IMR-90 (cell line): ENCODE measurements around the gene ARMC9. TPM values are rescaled to one million over a fixed set of nuclear protein-coding genes. Genes with fewer than 3 reads are reported as not detected.

Source experiments
- ATAC-seq: fragments of 200-7000 bp; cut with Tn5 transposase; 2 replicates; pipeline ENCODE4 v1.9.1; 2020; ENCODE audit warnings: low read depth, mild to moderate bottlenecking, moderate library complexity
- BruUV-seq: library from RNA; stranded (reverse); fragments of 400-500 nt; replicated peaks from 2 replicates; lab custom pipeline; 2021; lab: Mats Ljungman, UMichigan
- CTCF ChIA-PET: fragments of 300-600 bp; formaldehyde crosslinking; extraction: SDS; loops from one replicate; lab custom pipeline; 2021; ENCODE audit warnings: antibody characterized with exemption; lab: Yijun Ruan, JAX
- POLR2A ChIA-PET: fragments of 300-600 bp; sonication (Branson Sonifier 250); formaldehyde crosslinking; loops from one replicate; lab custom pipeline; 2022; ENCODE audit warnings: antibody characterized with exemption; ENCODE audit not compliant: unreplicated experiment; lab: Charles Lee
- DNase-seq: peaks from one replicate; pipeline ENCODE4 v3.0.0; 2013
- H2AFZ ChIP-seq: replicated peaks from 2 replicates; pipeline ENCODE3; 2013; ENCODE audit warnings: low read length, mild to moderate bottlenecking; ENCODE audit not compliant: poor library complexity
- H2AK5ac ChIP-seq: 2 replicates; pipeline ENCODE4 v1.6.1; 2013; ENCODE audit warnings: low read depth, low read length, inconsistent platforms
- H2AK9ac ChIP-seq: replicated peaks from 2 replicates; pipeline ENCODE3; 2013; ENCODE audit warnings: mild to moderate bottlenecking, low read depth, low read length, moderate library complexity; ENCODE audit not compliant: poor library complexity
- H2BK120ac ChIP-seq: 2 replicates; pipeline ENCODE4 v1.6.1; 2013; ENCODE audit warnings: low read depth, low read length, inconsistent platforms
- H2BK15ac ChIP-seq: 3 replicates; pipeline ENCODE4 v1.6.1; 2013; ENCODE audit warnings: low read depth, low read length, inconsistent platforms
- H2BK20ac ChIP-seq: 2 replicates; pipeline ENCODE4 v1.6.1; 2013; ENCODE audit warnings: low read depth, mild to moderate bottlenecking, inconsistent platforms, low read length, moderate library complexity
- H2BK5ac ChIP-seq: 2 replicates; pipeline ENCODE4 v1.6.1; 2013; ENCODE audit warnings: mild to moderate bottlenecking, low read depth, low read length, inconsistent platforms; ENCODE audit not compliant: poor library complexity, severe bottlenecking
- H3K14ac ChIP-seq: replicated peaks from 2 replicates; pipeline ENCODE4 v1.6.1; 2013; ENCODE audit warnings: low read depth, low read length, inconsistent platforms
- H3K18ac ChIP-seq: 2 replicates; pipeline ENCODE4 v1.6.1; 2013; ENCODE audit warnings: low read depth, low read length, control low read depth
- H3K23ac ChIP-seq: 2 replicates; pipeline ENCODE4 v1.6.1; 2013; ENCODE audit warnings: low read depth, low read length, inconsistent platforms
- H3K27ac ChIP-seq: 2 replicates; pipeline ENCODE4 v1.5.1; 2013; ENCODE audit warnings: mild to moderate bottlenecking, control low read depth, low read length; ENCODE audit not compliant: insufficient read depth
- H3K27me3 ChIP-seq: 2 replicates; pipeline ENCODE4 v1.6.1; 2013; ENCODE audit warnings: low read length; ENCODE audit not compliant: control insufficient read depth, insufficient read depth
- H3K36me3 ChIP-seq: 2 replicates; pipeline ENCODE4 v1.6.1; 2013; ENCODE audit warnings: low read length, mixed read lengths; ENCODE audit not compliant: control insufficient read depth, insufficient read depth
- H3K4ac ChIP-seq: 2 replicates; pipeline ENCODE4 v1.6.1; 2013; ENCODE audit warnings: low read depth, low read length, inconsistent platforms
- H3K4me1 ChIP-seq: 2 replicates; pipeline ENCODE4 v1.6.1; 2013; ENCODE audit warnings: low read length, mixed read lengths; ENCODE audit not compliant: control insufficient read depth, insufficient read depth
- H3K4me2 ChIP-seq: 2 replicates; pipeline ENCODE4 v1.6.1; 2013; ENCODE audit warnings: low read depth, mild to moderate bottlenecking, control low read depth, low read length, moderate library complexity
- H3K4me3 ChIP-seq: 2 replicates; pipeline ENCODE4 v1.5.1; 2013; ENCODE audit warnings: low read depth, mild to moderate bottlenecking, control low read depth, low read length, moderate library complexity; ENCODE audit not compliant: insufficient read depth
- H3K56ac ChIP-seq: 2 replicates; pipeline ENCODE4 v1.6.1; 2013; ENCODE audit warnings: low read length, inconsistent platforms; ENCODE audit not compliant: insufficient read depth; ENCODE audit errors: extremely low read depth
- H3K79me1 ChIP-seq, 2 experiments: 2 replicates each; pipeline ENCODE4 v1.6.1; 2013; ENCODE audit warnings: low read length in 2 of 2, inconsistent platforms in 1 of 2, low read depth in 1 of 2
- H3K9ac ChIP-seq: 2 replicates; pipeline ENCODE4 v1.6.1; 2013; ENCODE audit warnings: low read depth, low read length, control low read depth
- H3K9me1 ChIP-seq: 2 replicates; pipeline ENCODE4 v1.6.1; 2013; ENCODE audit warnings: low read length, inconsistent platforms; ENCODE audit not compliant: insufficient read depth
- H3K9me3 ChIP-seq: 2 replicates; pipeline ENCODE4 v1.6.1; 2013; ENCODE audit warnings: low read length; ENCODE audit not compliant: control insufficient read depth, insufficient read depth
- H4K20me1 ChIP-seq: 2 replicates; pipeline ENCODE4 v1.6.1; 2013; ENCODE audit warnings: low read length, inconsistent platforms; ENCODE audit not compliant: insufficient read depth
- H4K5ac ChIP-seq: 2 replicates; pipeline ENCODE4 v1.6.1; 2013; ENCODE audit warnings: mild to moderate bottlenecking, low read depth, low read length, control low read depth
- H4K8ac ChIP-seq, 2 experiments: 2 replicates each; pipeline ENCODE4 v1.6.1; 2013; ENCODE audit warnings: low read depth in 2 of 2, low read length in 2 of 2, control low read depth in 1 of 2, inconsistent platforms in 1 of 2
- H4K91ac ChIP-seq: 2 replicates; pipeline ENCODE4 v1.6.1; 2013; ENCODE audit warnings: low read depth, low read length, inconsistent platforms; ENCODE audit not compliant: insufficient read depth
- CEBPB ChIP-seq: IDR thresholded peaks from 2 replicates; pipeline ENCODE4 v1.6.1; 2012; ENCODE audit warnings: low read depth, low read length, improper control_type of control experiment
- CHD1 ChIP-seq: IDR thresholded peaks from 2 replicates; pipeline ENCODE4 v1.6.1; 2012; ENCODE audit warnings: low read depth, low read length, improper control_type of control experiment
- CTCF ChIP-seq: conservative IDR thresholded peaks from 2 replicates; pipeline ENCODE4 v1.5.1; 2012; ENCODE audit warnings: mild to moderate bottlenecking, low read depth, low read length, improper control_type of control experiment
- MXI1 ChIP-seq: IDR thresholded peaks from 2 replicates; pipeline ENCODE4 v1.6.1; 2012; ENCODE audit warnings: low read depth, mild to moderate bottlenecking, low read length, moderate library complexity, borderline replicate concordance
- NFE2L2 ChIP-seq: fragments of 150-350 bp; IDR thresholded peaks from 2 replicates; pipeline ENCODE4 v1.6.1; 2016; ENCODE audit warnings: low read depth, mild to moderate bottlenecking, low read length
- RCOR1 ChIP-seq: IDR thresholded peaks from 2 replicates; pipeline ENCODE4 v1.6.1; 2012; ENCODE audit warnings: mild to moderate bottlenecking, low read length, improper control_type of control experiment; ENCODE audit not compliant: insufficient replicate concordance
- SMC3 ChIP-seq: fragments of 150-350 bp; IDR thresholded peaks from 2 replicates; pipeline ENCODE4 v1.6.1; 2016; ENCODE audit warnings: low read depth, mild to moderate bottlenecking, antibody characterized with exemption, low read length, moderate library complexity
- WGBS, 2 experiments: methylation state at CpG; one replicate each; pipeline versions ENCODE4 v1.1.5 to v1.1.7; 2013; ENCODE audit warnings: missing lambda C conversion rate in 2 of 2; ENCODE audit not compliant: insufficient read length in 1 of 2; ENCODE audit errors: extremely low coverage in 2 of 2; 5-methylcytosine and 5-hydroxymethylcytosine counted together
- dilution Hi-C: fragments of 300-500 bp; cut with HindIII; formaldehyde crosslinking; loops from one replicate; pipeline ENCODE4 v1.14.3; 2018; ENCODE audit warnings: low sequenced_read_pairs; ENCODE audit not compliant: unreplicated experiment
- in situ Hi-C: fragments of 300-500 bp; cut with MboI; formaldehyde crosslinking; loops from 3 replicates; pipeline ENCODE4 v1.14.3; 2019; ENCODE audit warnings: low sequenced_read_pairs, inconsistent platforms, mixed read lengths
- intact Hi-C: fragments of 100-400 bp; cut with micrococcal nuclease; formaldehyde crosslinking; loops from 2 replicates; pipeline ENCODE4 v1.10.0; 2022
- polyA plus RNA-seq, 3 experiments: library from polyadenylated mRNA; depleted of rRNA; stranded (reverse); fragments of >200 nt; gene quantifications; 2 replicates each; pipeline ENCODE4 v1.2.3, GENCODE V29; 2012; ENCODE audit warnings: low replicate concordance in 1 of 3
- total RNA-seq: library from RNA; depleted of rRNA; stranded (reverse); fragments of >200 nt; gene quantifications from 2 replicates; pipeline ENCODE4 v1.2.3, GENCODE V29; 2012
- TF ChIP-seq, protein P1 (sequence below): fragments of 150-350 bp; IDR thresholded peaks from 2 replicates; pipeline ENCODE4 v1.6.1; 2016; ENCODE audit warnings: low read depth, mild to moderate bottlenecking, low read length, moderate library complexity, borderline replicate concordance
- TF ChIP-seq, protein P2 (sequence below): fragments of 150-350 bp; IDR thresholded peaks from 2 replicates; pipeline ENCODE4 v1.6.1; 2017; ENCODE audit warnings: mild to moderate bottlenecking, antibody characterized with exemption, low read length, low read depth

Gene ARMC9
- total and polyA plus RNA-seq, 2 of the 4 experiments (the other 2 are of a cell fraction), result 36.0 to 46.6 TPM

GRCh38 chr2:231246171-231246842 is 47.9 kb downstream of the ARMC9 start:
- Histone ChIP-seq H3K9me1 (peaks cover 12% of the 10 kb centered on the region; the same call in 1 of the 2 replicates), H3K36me3 (peaks cover 29% of the 10 kb centered on the region), H2BK5ac (no peak overlapping the region), H4K20me1 (no peaks in the 10 kb centered on the region; the same call in 1 of the 2 replicates), H4K5ac (no peak overlapping the region), H3K79me1 (peaks cover 3 to 14% of the 10 kb centered on the region in 2 experiments; a peak in 3 of 4 replicates), H3K4me1 (no peaks in the 10 kb centered on the region), H3K56ac (no peak overlapping the region), H3K4ac (no peak overlapping the region), H3K14ac (no peak overlapping the region), H3K27me3 (no peaks in the 10 kb centered on the region), H3K9ac (no peak overlapping the region), H4K91ac (no peak overlapping the region), H2AFZ (no peak overlapping the region), H3K4me3 (no peak overlapping the region), H3K4me2 (no peak overlapping the region), H2AK9ac (no peak overlapping the region), H3K27ac (no peak overlapping the region), H2BK15ac (no peak overlapping the region), H2AK5ac (no peak overlapping the region), H3K18ac (no peak overlapping the region), H2BK120ac (no peak overlapping the region), H4K8ac (no peak overlapping the region), H3K9me3 (no peaks in the 10 kb centered on the region), H2BK20ac (no peak overlapping the region), H3K23ac (no peak overlapping the region)
- no peak for DNase-seq
- no TSS peak for BruUV-seq
- no CpG with 5 or more reads among the region's 7 CpGs for WGBS, 2 experiments
- dilution Hi-C loops (no loop called here), in situ Hi-C loops (no loop called here), intact Hi-C loops (no loop called here)
- no peak for ATAC-seq
- ChIA-PET POLR2A (no interaction called here), CTCF (interaction anchor here (0.5 kb wide), 1 partner anchor 83 kb away, joined by 3 read pairs; no protein-coding TSS in a partner anchor)
- no peak for TF ChIP-seq CEBPB
- TF ChIP-seq NFE2L2, result no peak
- no peak for TF ChIP-seq MXI1
- TF ChIP-seq, protein P1, sequence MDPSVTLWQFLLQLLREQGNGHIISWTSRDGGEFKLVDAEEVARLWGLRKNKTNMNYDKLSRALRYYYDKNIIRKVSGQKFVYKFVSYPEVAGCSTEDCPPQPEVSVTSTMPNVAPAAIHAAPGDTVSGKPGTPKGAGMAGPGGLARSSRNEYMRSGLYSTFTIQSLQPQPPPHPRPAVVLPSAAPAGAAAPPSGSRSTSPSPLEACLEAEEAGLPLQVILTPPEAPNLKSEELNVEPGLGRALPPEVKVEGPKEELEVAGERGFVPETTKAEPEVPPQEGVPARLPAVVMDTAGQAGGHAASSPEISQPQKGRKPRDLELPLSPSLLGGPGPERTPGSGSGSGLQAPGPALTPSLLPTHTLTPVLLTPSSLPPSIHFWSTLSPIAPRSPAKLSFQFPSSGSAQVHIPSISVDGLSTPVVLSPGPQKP, result no peak
- no peak for TF ChIP-seq SMC3
- TF ChIP-seq RCOR1, result no peak
- TF ChIP-seq CHD1, result no peak
- TF ChIP-seq, protein P2, sequence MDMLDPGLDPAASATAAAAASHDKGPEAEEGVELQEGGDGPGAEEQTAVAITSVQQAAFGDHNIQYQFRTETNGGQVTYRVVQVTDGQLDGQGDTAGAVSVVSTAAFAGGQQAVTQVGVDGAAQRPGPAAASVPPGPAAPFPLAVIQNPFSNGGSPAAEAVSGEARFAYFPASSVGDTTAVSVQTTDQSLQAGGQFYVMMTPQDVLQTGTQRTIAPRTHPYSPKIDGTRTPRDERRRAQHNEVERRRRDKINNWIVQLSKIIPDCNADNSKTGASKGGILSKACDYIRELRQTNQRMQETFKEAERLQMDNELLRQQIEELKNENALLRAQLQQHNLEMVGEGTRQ, result no peak
- TF ChIP-seq CTCF, result no peak
